K562 (cell line): ENCODE measurements around the gene FGR. TPM values are rescaled to one million over a fixed set of nuclear protein-coding genes. Genes with fewer than 3 reads are reported as not detected.
A peak's percentile ranks its signal among the peaks of the same experiment; 100 is the strongest.

Experiments used
- BRCA1 ChIP-seq, 2 experiments: fragments of 450-650 bp in 1 of 2; sonication (generic) in 1 of 2; formaldehyde crosslinking in 1 of 2; IDR thresholded peaks; 2 replicates each; pipeline versions ENCODE4 v1.5.0 to v1.6.1; 2017 to 2020; ENCODE audit warnings: mild to moderate bottlenecking in 1 of 2, missing genetic modification reagents in 1 of 2
- CHCHD3 ChIP-seq: fragments of 250-450 bp; sonication (Bioruptor Pico); IDR thresholded peaks from 2 replicates; pipeline ENCODE4 v2.1.2; 2022; ENCODE audit warnings: mild to moderate bottlenecking
- FOS ChIP-seq: IDR thresholded peaks from 3 replicates; pipeline ENCODE4 v1.6.1; 2011; ENCODE audit not compliant: insufficient read length; ENCODE audit errors: extremely low read depth
- HDAC2 ChIP-seq: fragments of 450-650 bp; IDR thresholded peaks from 2 replicates; pipeline ENCODE4 v1.6.1; 2016; ENCODE audit warnings: mild to moderate bottlenecking
- HOMEZ ChIP-seq: fragments of 250-450 bp; sonication (Bioruptor Pico); IDR thresholded peaks from 2 replicates; pipeline ENCODE4 v1.4.0; 2020; ENCODE audit warnings: mild to moderate bottlenecking, moderate library complexity
- REST ChIP-seq, 2 experiments: fragments of 450-650 bp; formaldehyde crosslinking in 1 of 2; IDR thresholded peaks; 2 replicates each; pipeline versions ENCODE4 v1.4.0 to v1.6.1; 2014 to 2020; ENCODE audit warnings: mild to moderate bottlenecking in 2 of 2, borderline replicate concordance in 1 of 2, low read depth in 1 of 2
- SNIP1 ChIP-seq: fragments of 450-650 bp; IDR thresholded peaks from 2 replicates; pipeline ENCODE4 v1.7.1; 2017; ENCODE audit warnings: low read depth, mild to moderate bottlenecking
- STAT6 ChIP-seq: sonication (generic); formaldehyde crosslinking; IDR thresholded peaks from 2 replicates; pipeline ENCODE4 v1.8.1; 2023; ENCODE audit warnings: mild to moderate bottlenecking, missing genetic modification reagents
- U2AF1 ChIP-seq: fragments of 200-400 bp; formaldehyde crosslinking; optimal IDR thresholded peaks from 2 replicates; pipeline ENCODE3; 2017; ENCODE audit warnings: mild to moderate bottlenecking, low read depth, low read length, moderate library complexity
- ZBTB33 ChIP-seq: sonication (generic); formaldehyde crosslinking; IDR thresholded peaks from 2 replicates; pipeline ENCODE4 v1.8.1; 2023; ENCODE audit warnings: mild to moderate bottlenecking, missing genetic modification reagents
- ZFX ChIP-seq: sonication (generic); formaldehyde crosslinking; IDR thresholded peaks from 2 replicates; pipeline ENCODE4 v1.8.0; 2022; ENCODE audit warnings: mild to moderate bottlenecking, missing genetic modification reagents, moderate library complexity
- ZNF699 ChIP-seq: fragments of 250-450 bp; sonication (Bioruptor Pico); IDR thresholded peaks from 2 replicates; pipeline ENCODE4 v1.8.0; 2021; ENCODE audit warnings: mild to moderate bottlenecking, moderate library complexity; ENCODE audit not compliant: insufficient replicate concordance
- polyA plus RNA-seq, 8 experiments: library from polyadenylated mRNA; depleted of rRNA in 4 of 8; stranded (reverse) in 5 of 8; unstranded in 3 of 8; fragments of >200 nt; fragmentation: Nextera tagmentation in 2 of 8; fragmentation: Illumina TruSeq in 1 of 8; extraction: Ambion mirVana in 2 of 8; extraction: Trizol in 1 of 8; gene quantifications; 2 replicates each; pipeline versions ENCODE4 v1.2.1 to v1.2.3, GENCODE V29; 2011 to 2014; ENCODE audit warnings: inconsistent platforms in 1 of 8, missing spikeins in 1 of 8
- total RNA-seq, 7 experiments: library from RNA; depleted of rRNA in 6 of 7; stranded (reverse); fragments of >200 nt in 6 of 7; fragmentation: Illumina TruSeq in 2 of 7; extraction: Trizol in 2 of 7; gene quantifications; 2 replicates each; pipeline versions ENCODE4 v1.2.1 to v1.2.3, GENCODE V29; 2011 to 2021; ENCODE audit warnings: low replicate concordance in 1 of 7

FGR gene
- total and polyA plus RNA-seq, 9 of the 15 experiments (the other 6 are each of a cell fraction or from before 2014, with no cell fraction given) = 0.04 to 0.11 TPM; not detected in 7

- peak; percentile 95 for TF ChIP-seq REST (IDR thresholded peaks at IDR 0.05; ENCODE audit: borderline replicate concordance)
- no peak for TF ChIP-seq REST (CRISPR knock-in tag; IDR thresholded peaks at IDR 0.05; ENCODE audit: low read depth)
- TF ChIP-seq STAT6 (CRISPR knock-in tag) = no peak
- TF ChIP-seq ZBTB33 (CRISPR knock-in tag) = peak; percentile 33; the same call in 1 of the 2 replicates
- peak; percentile 80 for TF ChIP-seq ZFX (CRISPR knock-in tag)
- TF ChIP-seq HDAC2 = 0 out of 2 replicates have a peak, but pooled peaks have one; percentile 19
- no peak for TF ChIP-seq BRCA1 (IDR thresholded peaks at IDR 0.05)
- 0 out of 2 replicates have a peak, but pooled peaks have one; percentile 53 for TF ChIP-seq BRCA1 (CRISPR knock-in tag; IDR thresholded peaks at IDR 0.05)
- no peak for TF ChIP-seq FOS
- TF ChIP-seq ZNF699 (CRISPR knock-in tag) = no peak
- TF ChIP-seq SNIP1 = no peak
- TF ChIP-seq HOMEZ (CRISPR knock-in tag) = no peak
- no peak for TF ChIP-seq U2AF1
- TF ChIP-seq CHCHD3 (CRISPR knock-in tag) = no peak
These were observed 27.9 kb upstream of the FGR start (continued) for GRCh38 chr1:27662707-27663393.
